ENCODE measurements around the gene IL1RAP.

IL1RAP gene

DNA sequence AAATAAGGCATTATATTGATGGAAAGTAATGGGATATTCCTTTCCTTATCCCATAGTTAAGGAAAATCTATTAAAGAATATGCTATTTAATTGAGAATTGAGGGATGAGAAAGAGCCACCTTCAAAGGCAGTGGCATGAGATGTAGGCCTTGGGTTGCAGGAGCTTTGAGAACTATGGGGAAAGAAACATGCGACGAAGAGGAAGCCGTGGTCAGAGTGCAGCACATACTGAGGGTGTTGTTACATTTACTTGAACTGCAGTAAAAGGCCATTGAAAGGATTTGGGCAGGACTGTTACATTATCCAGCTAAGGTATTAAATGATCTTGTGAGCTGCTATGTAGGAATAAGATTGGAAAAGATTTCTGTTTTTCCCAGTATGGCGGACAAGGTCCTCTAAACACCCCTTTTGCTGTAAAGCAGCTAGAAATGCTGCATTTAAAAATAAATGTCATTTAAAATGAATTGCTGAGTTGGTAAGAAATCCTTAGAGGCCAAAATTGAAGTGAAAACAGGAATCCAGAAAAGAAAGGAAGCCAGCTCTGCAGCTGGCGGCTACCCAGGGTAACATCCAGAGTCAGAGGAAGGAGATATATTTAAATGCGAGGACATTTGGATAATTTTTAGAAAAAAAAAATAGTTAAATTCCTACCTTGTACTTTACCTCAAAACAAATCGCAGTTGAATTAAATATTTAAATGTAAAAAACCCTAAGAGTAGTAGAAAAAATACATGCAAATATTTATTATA is 61.7 kb downstream of the IL1RAP start:
- no peak overlapping the region for H3K4me3 ChIP-seq (ENCODE audit: low read depth, low read length)
- TF ChIP-seq, protein P1, sequence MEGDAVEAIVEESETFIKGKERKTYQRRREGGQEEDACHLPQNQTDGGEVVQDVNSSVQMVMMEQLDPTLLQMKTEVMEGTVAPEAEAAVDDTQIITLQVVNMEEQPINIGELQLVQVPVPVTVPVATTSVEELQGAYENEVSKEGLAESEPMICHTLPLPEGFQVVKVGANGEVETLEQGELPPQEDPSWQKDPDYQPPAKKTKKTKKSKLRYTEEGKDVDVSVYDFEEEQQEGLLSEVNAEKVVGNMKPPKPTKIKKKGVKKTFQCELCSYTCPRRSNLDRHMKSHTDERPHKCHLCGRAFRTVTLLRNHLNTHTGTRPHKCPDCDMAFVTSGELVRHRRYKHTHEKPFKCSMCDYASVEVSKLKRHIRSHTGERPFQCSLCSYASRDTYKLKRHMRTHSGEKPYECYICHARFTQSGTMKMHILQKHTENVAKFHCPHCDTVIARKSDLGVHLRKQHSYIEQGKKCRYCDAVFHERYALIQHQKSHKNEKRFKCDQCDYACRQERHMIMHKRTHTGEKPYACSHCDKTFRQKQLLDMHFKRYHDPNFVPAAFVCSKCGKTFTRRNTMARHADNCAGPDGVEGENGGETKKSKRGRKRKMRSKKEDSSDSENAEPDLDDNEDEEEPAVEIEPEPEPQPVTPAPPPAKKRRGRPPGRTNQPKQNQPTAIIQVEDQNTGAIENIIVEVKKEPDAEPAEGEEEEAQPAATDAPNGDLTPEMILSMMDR (IDR thresholded peaks at IDR 0.05; ENCODE audit: borderline replicate concordance, insufficient read depth, low read depth, low read length) = no peak

DNA sequence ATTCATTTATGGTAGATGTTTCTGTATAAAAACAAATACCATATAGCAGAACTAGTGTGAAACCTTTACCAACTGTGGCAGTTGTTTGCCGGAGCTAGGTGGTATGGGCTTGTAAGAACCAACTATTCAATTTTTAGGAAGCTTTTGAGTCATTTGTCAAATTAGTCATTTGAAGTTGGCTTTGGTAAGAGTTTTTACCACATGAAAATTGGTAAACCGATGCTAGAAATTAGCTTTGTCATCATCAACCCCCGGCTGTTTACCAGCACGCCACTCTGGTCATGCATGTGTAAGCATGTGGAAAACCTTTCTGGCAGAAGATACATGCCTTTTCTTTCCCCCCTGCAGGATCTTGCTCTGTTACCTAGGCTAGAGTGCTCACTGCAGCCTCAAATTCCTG is 63.3 kb downstream of the IL1RAP start:
- TF ChIP-seq, protein P1 (IDR thresholded peaks at IDR 0.05; ENCODE audit: borderline replicate concordance, insufficient read depth, low read depth, low read length) = no peak
- H3K4me3 ChIP-seq (ENCODE audit: low read depth, low read length) = no peak overlapping the region

DNA sequence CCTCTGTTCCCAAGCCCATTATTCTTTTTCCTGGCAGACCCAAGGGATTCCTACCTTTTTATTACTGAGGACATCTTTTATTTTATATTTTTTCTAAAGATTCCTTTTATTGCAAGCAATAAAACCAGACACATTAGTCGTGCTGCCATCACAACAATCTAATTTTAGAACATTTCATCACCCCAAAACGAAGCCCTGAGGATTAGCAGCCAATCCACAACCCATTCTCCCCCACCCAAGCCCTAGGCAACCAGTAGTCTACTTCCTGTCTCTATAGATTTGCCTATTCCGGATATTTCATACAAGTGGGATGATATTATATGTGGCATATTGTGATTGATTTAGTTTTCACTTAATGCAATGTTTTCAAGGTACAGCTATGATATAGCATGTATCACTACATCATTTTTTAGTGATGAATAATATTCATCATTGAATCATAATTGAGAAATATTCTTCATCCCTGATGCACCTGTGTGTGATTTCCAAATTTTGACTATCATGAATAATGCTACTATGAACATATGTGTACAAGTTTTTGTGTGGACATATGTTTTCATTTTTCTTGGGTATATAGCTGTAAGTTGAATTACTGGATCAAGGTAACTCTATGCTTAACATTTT is 65.7 kb downstream of the IL1RAP start:
- TF ChIP-seq, protein P1 (IDR thresholded peaks at IDR 0.05; ENCODE audit: borderline replicate concordance, insufficient read depth, low read depth, low read length) = no peak
- H3K4me3 ChIP-seq (ENCODE audit: low read depth, low read length) = no peak overlapping the region

DNA sequence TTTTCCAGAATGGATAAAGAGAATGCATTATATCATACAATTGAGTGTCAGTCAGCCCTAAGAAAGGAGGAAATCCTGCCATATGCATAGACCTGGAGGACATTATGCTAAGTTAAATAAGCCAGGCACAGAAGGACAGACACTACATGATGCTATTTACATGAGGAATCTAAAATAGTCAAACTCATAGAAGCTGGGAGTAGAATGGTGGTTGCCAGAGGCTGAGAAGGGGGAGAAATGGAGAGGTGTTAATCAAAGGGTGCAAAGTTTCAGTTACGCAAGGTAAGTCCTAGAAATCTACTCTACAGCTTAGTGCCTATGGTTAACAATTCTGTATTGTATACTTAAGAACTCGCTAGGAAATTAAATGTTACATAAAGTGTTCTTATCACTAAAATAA is 66.5 kb downstream of the IL1RAP start:
- no peak overlapping the region for H3K4me3 ChIP-seq (ENCODE audit: low read depth, low read length)
- TF ChIP-seq, protein P1 (IDR thresholded peaks at IDR 0.05; ENCODE audit: borderline replicate concordance, insufficient read depth, low read depth, low read length) = no peak

DNA sequence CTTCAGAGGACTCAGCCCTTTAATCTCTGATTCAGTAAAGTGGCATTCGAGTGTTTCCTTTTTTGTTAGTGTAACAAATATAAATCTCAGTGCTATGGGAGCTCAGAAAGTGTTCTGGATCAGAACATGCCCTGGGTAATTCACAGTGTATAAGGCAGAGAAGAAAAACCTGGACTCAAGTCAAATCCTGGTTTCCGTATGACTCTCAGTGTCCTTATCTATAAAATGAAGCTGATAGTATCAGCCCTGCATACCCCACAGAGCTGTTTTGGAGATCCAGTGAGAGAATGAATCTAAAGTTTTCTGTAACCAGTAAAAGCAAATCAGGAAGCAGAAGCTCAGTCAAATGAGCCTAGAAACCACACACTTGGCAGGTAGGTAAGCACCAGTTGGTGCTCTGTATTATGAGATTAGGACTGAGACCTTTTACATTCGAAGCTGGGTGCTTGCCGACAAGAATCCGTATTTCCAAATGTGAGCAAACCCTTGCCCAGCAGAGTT is 67.2 kb downstream of the IL1RAP start:
- TF ChIP-seq, protein P1 (IDR thresholded peaks at IDR 0.05; ENCODE audit: borderline replicate concordance, insufficient read depth, low read depth, low read length) = no peak
- no peak overlapping the region for H3K4me3 ChIP-seq (ENCODE audit: low read depth, low read length)

DNA sequence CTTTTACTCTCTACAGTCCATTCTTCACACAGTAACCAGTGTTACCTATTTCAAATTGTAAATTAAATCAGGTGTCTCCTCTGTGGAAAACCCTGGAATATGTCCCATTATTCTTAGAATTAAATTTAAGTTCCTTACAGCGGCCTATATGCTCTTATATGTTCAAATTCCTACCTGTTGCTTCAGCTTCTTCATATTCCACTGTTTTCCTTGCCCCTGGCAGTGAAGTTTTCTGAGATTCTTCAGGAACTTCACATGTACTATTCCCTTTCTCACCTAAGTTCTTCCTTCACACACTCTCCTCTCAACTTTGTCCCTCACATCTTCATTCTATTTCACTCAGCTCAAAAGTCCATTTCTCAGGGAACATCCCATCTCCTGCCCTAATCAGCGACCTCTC is 68.8 kb downstream of the IL1RAP start:
- TF ChIP-seq, protein P1 (IDR thresholded peaks at IDR 0.05; ENCODE audit: borderline replicate concordance, insufficient read depth, low read depth, low read length) = no peak
- no peak overlapping the region for H3K4me3 ChIP-seq (ENCODE audit: low read depth, low read length)
